NCI-H1436 (cell line): ENCODE results near the gene IGF2BP2.
"Not testable (repeated sequence)": the region's sequence is repeated elsewhere in the genome, so short reads cannot be mapped to it uniquely, and the experiment has no call there.

Source experiments
- DNase-seq: peaks from one replicate; lab custom pipeline; 2025; lab: John Stamatoyannopoulos, UW

IGF2BP2 gene

GRCh38 chr3:185639632-185640206 lies 185.1 kb downstream of the IGF2BP2 start:
- no peak for DNase-seq

GRCh38 chr3:185638651-185639050 lies 186.2 kb downstream of the IGF2BP2 start:
- not testable (repeated sequence) for DNase-seq

- no peak for DNase-seq
Measured at GRCh38 chr3:185637388-185637787, 187.5 kb downstream of the IGF2BP2 start.

- no peak for DNase-seq
Measured at GRCh38 chr3:185632996-185633395, 191.8 kb downstream of the IGF2BP2 start.

GRCh38 chr3:185631508-185632206 lies 193.2 kb downstream of the IGF2BP2 start:
- DNase-seq: no peak

- DNase-seq: no peak
Measured at GRCh38 chr3:185631108-185631507, 193.7 kb downstream of the IGF2BP2 start.

- DNase-seq: no peak
Measured at GRCh38 chr3:185630182-185630622, 194.6 kb downstream of the IGF2BP2 start.

- no peak for DNase-seq
Measured at GRCh38 chr3:185629554-185630181, 195.2 kb downstream of the IGF2BP2 start.

- DNase-seq: no peak
Measured at GRCh38 chr3:185625784-185626183, 199.1 kb downstream of the IGF2BP2 start.

- no peak for DNase-seq
Measured at GRCh38 chr3:185623939-185624665, 200.7 kb downstream of the IGF2BP2 start.

- DNase-seq: no peak
Measured at GRCh38 chr3:185613016-185613415, 211.8 kb downstream of the IGF2BP2 start.

DNA sequence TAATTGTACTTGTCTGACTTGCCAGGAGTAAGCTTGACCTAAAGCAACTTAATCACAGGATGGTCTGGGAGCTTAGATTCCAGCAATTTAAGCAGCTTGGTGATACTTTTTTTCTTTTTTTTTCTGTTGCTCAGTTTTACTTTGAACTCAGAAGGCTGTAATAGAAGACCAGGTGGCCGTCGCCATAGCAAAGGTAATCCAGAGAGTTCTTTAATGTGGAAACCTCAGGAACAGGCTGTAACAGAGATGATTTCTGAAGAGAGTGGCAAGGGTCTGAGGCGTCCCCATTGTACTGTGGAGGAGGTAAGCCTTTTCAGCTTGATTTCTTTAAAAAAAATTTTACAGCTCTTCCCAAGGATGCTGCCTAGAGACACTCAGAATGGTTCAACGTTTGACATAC lies 218.6 kb downstream of the IGF2BP2 start:
- DNase-seq: no peak

GRCh38 chr3:185605566-185605965 lies 219.3 kb downstream of the IGF2BP2 start:
- DNase-seq: no peak

- no peak for DNase-seq
Measured at GRCh38 chr3:185595526-185595925, 229.3 kb downstream of the IGF2BP2 start.

DNA sequence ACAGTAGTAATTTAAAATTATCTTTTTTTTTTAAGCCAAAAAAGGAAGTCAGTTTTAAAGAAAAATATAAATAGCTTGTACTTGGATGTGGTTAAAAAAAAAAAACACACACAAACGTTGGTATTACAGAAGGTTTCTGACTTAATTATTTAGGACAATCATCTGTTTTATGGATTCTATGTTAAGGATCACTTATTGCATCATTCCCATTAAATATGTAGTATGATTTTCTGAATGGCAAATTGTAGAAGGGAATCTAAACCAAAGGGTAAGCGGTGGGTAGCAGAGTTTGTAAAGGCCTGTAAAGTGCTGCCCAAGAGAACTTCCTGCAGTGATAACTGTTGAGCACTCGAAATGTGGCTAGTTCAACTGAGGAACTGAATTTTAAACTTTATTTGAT lies 230.8 kb downstream of the IGF2BP2 start:
- no peak for DNase-seq
